Mesothelial cell of epicardium (in vitro differentiated cells): ENCODE data around the gene RBM26. TPM values are rescaled to one million over a fixed set of nuclear protein-coding genes. Genes with fewer than 3 reads are reported as not detected.

Source experiments
- DNase-seq, 2 experiments: peaks; one replicate each; pipeline ENCODE4 v3.0.0; 2021; ENCODE audit warnings: low spot score in 2 of 2; ENCODE audit not compliant: unreplicated experiment in 2 of 2
- H3K27ac Mint-ChIP-seq: 2 replicates; pipeline ENCODE4 v1.8.0; 2021; ENCODE audit warnings: mixed read lengths
- H3K27me3 Mint-ChIP-seq: 2 replicates; pipeline ENCODE4 v1.8.0; 2021; ENCODE audit warnings: low read depth, mixed read lengths
- H3K36me3 Mint-ChIP-seq: 2 replicates; pipeline ENCODE4 v1.8.0; 2021; ENCODE audit warnings: mixed read lengths
- H3K4me1 Mint-ChIP-seq: 2 replicates; pipeline ENCODE4 v1.8.0; 2021; ENCODE audit warnings: mixed read lengths
- H3K4me3 Mint-ChIP-seq: 2 replicates; pipeline ENCODE4 v1.8.0; 2021; ENCODE audit warnings: mild to moderate bottlenecking, moderate library complexity, mixed read lengths
- H3K9me3 Mint-ChIP-seq: 2 replicates; pipeline ENCODE4 v1.8.0; 2021; ENCODE audit warnings: mixed read lengths
- total RNA-seq: library from RNA; stranded (reverse); gene quantifications from 3 replicates; pipeline ENCODE4 v1.2.1, GENCODE V29; 2021
- TF ChIP-seq, protein P1 (sequence below): fragments of 200-600 bp; sonication (generic); IDR thresholded peaks from one replicate; pipeline ENCODE4 v1.5.0; 2021; ENCODE audit warnings: antibody characterized with exemption; ENCODE audit not compliant: unreplicated experiment

The RBM26 gene
- total RNA-seq, 1 donor from 2014 or later, result 87.3 TPM

DNA sequence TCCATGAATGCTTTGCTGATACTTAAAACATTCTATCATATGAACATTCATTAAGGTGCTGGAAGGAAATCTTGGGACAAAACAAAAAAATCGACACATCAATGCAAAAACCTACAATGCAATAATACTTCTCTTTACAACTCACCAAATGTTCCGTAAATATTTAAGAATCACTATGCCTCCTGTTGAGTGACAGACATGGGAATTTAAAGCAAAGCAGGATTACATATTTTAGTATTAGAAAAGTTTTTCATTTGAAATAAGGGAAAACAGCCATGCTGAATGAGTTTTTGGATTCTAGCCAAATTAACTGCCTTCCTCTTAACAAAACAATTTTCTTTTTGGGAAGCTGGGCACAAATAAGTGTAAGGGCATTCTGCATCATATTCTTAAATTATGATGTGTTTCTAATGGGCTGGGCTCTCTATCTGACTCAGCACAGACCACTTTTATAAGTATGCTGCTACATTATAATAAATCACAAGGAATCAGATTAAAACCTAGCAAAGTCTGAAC is 93.7 kb downstream of the RBM26 start:
- Mint-ChIP-seq H3K36me3 (peaks cover 2% of the 10 kb centered on the region), H3K4me3 (no peak overlapping the region), H3K27me3 (no peaks in the 10 kb centered on the region), H3K27ac (peak overlapping the region; percentile 43), H3K4me1 (peaks cover 16% of the 10 kb centered on the region), H3K9me3 (no peaks in the 10 kb centered on the region)
- TF ChIP-seq, protein P1, sequence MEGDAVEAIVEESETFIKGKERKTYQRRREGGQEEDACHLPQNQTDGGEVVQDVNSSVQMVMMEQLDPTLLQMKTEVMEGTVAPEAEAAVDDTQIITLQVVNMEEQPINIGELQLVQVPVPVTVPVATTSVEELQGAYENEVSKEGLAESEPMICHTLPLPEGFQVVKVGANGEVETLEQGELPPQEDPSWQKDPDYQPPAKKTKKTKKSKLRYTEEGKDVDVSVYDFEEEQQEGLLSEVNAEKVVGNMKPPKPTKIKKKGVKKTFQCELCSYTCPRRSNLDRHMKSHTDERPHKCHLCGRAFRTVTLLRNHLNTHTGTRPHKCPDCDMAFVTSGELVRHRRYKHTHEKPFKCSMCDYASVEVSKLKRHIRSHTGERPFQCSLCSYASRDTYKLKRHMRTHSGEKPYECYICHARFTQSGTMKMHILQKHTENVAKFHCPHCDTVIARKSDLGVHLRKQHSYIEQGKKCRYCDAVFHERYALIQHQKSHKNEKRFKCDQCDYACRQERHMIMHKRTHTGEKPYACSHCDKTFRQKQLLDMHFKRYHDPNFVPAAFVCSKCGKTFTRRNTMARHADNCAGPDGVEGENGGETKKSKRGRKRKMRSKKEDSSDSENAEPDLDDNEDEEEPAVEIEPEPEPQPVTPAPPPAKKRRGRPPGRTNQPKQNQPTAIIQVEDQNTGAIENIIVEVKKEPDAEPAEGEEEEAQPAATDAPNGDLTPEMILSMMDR, result no peak
- no peak for DNase-seq

DNA sequence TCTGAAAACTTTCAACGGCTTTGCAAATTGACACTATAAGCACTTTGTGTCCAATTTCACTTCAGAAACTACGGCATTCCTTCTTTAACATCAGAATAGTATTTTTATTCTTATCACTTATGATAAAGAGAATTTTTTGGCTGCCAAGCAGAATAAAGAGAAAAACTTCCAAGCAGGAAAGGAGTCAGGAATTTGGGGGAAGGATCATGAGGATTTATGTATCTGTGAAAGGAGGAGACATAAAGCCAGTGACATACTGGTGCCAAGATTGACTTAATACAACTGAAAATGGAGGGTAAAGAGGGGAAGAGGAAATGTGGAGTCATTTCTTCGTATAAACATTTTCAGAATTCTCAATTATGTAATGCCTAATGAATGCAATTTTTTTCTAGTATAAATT is 94.7 kb downstream of the RBM26 start:
- no peak overlapping the region for H3K4me3 Mint-ChIP-seq
- H3K27me3 Mint-ChIP-seq, result peaks cover 3% of the 10 kb centered on the region
- peak overlapping the region; percentile 51 for H3K27ac Mint-ChIP-seq
- H3K9me3 Mint-ChIP-seq, result no peaks in the 10 kb centered on the region
- TF ChIP-seq, protein P1, result no peak
- H3K36me3 Mint-ChIP-seq, result peaks cover 2% of the 10 kb centered on the region
- no peak for DNase-seq
- peaks cover 16% of the 10 kb centered on the region for H3K4me1 Mint-ChIP-seq

DNA sequence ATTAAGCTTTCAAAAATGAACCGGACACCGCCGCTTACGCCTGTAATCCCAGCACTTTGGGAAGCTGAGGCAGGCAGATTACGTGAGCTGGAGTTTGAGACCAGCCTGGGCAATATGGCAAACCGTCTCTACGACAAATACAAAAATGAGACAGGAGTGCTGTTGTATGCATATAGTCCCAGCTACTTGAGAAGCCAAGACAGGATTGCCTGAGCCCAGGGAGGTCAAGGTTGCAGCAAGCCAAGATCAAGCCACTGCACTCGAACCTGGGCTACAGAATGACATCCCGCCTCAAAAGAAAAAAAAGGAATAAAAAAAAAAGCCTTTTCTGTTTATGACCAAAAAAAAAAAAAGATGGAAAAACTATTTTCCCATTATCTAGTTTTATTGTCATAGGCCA is 96.4 kb downstream of the RBM26 start:
- Mint-ChIP-seq H3K4me1 (peaks cover 16% of the 10 kb centered on the region), H3K27me3 (peaks cover 7% of the 10 kb centered on the region), H3K27ac (no peak overlapping the region), H3K4me3 (no peak overlapping the region), H3K9me3 (no peaks in the 10 kb centered on the region), H3K36me3 (peaks cover 2% of the 10 kb centered on the region)
- no peak for DNase-seq
- TF ChIP-seq, protein P1, result no peak

DNA sequence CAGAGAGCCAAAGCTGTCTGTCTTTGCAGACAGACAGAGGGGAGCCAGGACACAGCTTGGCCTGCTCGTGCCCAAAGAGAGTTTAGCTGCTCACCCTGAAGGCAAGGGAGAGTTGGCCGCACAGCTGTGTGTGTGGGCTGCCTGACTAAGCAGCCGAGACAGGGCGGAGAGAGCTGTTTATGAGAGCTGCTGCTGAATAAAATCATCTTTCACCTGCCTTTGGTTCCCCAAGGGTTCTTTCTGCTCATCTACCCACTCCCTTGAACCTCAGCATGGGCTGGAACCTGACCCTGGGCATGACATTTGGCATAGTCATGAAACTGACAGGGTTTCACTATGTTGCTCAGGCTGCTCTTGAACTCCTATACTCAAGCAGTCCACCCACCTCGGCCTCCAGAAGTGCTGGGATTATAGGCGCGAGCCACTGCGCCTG is 98.2 kb downstream of the RBM26 start:
- Mint-ChIP-seq H3K27me3 (peaks cover 8% of the 10 kb centered on the region), H3K27ac (no peak overlapping the region), H3K4me3 (no peak overlapping the region), H3K4me1 (peaks cover 16% of the 10 kb centered on the region), H3K9me3 (peaks cover 2% of the 10 kb centered on the region), H3K36me3 (no peaks in the 10 kb centered on the region)
- TF ChIP-seq, protein P1, result no peak
- no peak for DNase-seq

DNA sequence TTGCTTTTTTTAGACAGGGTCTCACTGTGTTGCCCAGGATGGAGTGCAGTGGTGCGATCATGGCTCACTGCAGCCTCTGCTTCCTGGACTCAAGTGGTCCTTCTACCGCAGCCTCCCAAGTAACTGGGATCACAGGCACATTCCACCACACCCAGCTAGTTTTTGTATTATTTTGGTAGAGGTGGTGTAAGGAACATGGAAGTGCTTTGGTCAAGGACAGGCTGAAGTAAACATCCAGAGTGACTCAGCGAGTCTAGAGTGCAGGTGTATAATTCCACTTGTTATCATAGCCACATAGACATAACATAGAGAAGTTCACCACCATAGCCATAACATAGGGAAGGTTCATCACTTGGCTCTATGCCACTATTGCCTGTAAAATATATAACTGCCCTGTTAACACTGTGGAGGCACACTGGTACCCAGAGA is 98.6 kb downstream of the RBM26 start:
- Mint-ChIP-seq H3K9me3 (peaks cover 7% of the 10 kb centered on the region), H3K27ac (no peak overlapping the region), H3K27me3 (peaks cover 10% of the 10 kb centered on the region), H3K4me1 (peaks cover 16% of the 10 kb centered on the region), H3K36me3 (no peaks in the 10 kb centered on the region), H3K4me3 (no peak overlapping the region)
- TF ChIP-seq, protein P1, result no peak
- no peak for DNase-seq

DNA sequence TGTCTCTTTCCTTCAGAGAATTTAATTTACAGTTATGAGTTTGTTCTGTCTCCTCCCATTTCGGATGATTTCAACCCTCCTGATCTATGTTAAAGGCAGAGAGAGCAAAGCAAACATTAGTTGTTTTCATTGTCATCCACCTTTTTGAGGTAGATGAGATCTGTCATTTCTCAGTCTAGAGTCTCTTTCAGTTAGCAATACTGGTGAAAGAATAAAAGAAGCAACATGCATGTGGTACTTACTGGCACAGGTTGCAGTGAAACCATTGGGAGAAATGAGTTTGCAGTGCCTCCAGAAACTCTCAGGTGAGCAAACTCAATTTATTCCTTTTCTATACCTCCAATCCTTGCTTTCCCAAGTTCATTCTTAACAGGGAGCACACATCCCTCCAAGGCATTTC is 99.4 kb downstream of the RBM26 start:
- Mint-ChIP-seq H3K4me3 (no peak overlapping the region), H3K36me3 (no peaks in the 10 kb centered on the region), H3K4me1 (peaks cover 16% of the 10 kb centered on the region), H3K9me3 (peaks cover 7% of the 10 kb centered on the region), H3K27me3 (peaks cover 10% of the 10 kb centered on the region), H3K27ac (no peak overlapping the region)
- DNase-seq, result no peak
- TF ChIP-seq, protein P1, result no peak
